NB4 (cell line): Measurements from ENCODE around the gene RBM33.

Source experiments
- DNase-seq: peaks from one replicate; pipeline ENCODE4 v3.0.0; 2010; ENCODE audit warnings: low read depth
- H3K4me3 ChIP-seq: one replicate; pipeline ENCODE4 v1.5.1; 2011; ENCODE audit warnings: mild to moderate bottlenecking, low read depth, low read length, moderate library complexity
- MYC ChIP-seq: IDR thresholded peaks from 2 replicates; pipeline ENCODE4 v1.6.1; 2011; ENCODE audit warnings: low read depth, low read length
- POLR2A ChIP-seq: IDR thresholded peaks from 2 replicates; pipeline ENCODE4 v1.6.1; 2011; ENCODE audit warnings: mild to moderate bottlenecking; ENCODE audit not compliant: insufficient read length; ENCODE audit errors: extremely low read depth
- TF ChIP-seq, protein P1 (sequence below): IDR thresholded peaks from one replicate; pipeline ENCODE4 v1.5.1; 2012; ENCODE audit warnings: low read depth, low read length
- TF ChIP-seq, protein P2 (sequence below): IDR thresholded peaks from 2 replicates; pipeline ENCODE4 v1.6.1; 2011; ENCODE audit warnings: low read depth, low read length

RBM33 gene

DNA sequence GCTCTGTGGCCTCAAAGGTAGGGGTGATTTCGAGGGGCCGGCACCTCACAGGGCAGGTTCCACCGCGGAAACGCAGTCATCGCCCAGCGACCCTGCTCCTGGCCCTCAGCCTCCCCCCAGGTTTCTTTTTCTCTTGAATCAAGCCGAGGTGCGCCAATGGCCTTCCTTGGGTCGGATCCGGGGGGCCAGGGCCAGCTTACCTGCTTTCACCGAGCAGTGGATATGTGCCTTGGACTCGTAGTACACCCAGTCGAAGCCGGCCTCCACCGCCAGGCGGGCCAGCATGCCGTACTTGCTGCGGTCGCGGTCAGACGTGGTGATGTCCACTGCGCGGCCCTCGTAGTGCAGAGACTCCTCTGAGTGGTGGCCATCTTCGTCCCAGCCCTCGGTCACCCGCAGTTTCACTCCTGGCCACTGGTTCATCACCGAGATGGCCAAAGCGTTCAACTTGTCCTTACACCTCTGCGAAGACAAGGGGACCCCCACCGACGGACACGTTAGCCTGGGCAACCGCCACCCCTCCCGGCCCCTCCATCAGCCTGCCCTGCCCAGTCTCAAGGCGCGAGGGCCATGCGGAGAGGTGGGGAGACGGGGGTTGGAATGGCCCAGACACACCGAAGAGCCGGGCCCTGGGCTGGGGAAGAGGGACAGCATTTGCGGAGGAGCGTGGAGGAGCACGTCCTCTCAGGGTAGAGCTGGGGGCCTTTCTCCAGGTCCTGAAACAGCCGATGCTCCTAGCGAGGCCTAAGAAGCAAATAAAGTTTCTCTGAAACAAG is 161.8 kb downstream of the RBM33 start:
- TF ChIP-seq MYC (no peak), POLR2A (no peak)
- TF ChIP-seq, protein P1, sequence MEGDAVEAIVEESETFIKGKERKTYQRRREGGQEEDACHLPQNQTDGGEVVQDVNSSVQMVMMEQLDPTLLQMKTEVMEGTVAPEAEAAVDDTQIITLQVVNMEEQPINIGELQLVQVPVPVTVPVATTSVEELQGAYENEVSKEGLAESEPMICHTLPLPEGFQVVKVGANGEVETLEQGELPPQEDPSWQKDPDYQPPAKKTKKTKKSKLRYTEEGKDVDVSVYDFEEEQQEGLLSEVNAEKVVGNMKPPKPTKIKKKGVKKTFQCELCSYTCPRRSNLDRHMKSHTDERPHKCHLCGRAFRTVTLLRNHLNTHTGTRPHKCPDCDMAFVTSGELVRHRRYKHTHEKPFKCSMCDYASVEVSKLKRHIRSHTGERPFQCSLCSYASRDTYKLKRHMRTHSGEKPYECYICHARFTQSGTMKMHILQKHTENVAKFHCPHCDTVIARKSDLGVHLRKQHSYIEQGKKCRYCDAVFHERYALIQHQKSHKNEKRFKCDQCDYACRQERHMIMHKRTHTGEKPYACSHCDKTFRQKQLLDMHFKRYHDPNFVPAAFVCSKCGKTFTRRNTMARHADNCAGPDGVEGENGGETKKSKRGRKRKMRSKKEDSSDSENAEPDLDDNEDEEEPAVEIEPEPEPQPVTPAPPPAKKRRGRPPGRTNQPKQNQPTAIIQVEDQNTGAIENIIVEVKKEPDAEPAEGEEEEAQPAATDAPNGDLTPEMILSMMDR, result no peak
- TF ChIP-seq, protein P2, sequence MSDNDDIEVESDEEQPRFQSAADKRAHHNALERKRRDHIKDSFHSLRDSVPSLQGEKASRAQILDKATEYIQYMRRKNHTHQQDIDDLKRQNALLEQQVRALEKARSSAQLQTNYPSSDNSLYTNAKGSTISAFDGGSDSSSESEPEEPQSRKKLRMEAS, result no peak
- no peak for DNase-seq
- no peak overlapping the region for H3K4me3 ChIP-seq

DNA sequence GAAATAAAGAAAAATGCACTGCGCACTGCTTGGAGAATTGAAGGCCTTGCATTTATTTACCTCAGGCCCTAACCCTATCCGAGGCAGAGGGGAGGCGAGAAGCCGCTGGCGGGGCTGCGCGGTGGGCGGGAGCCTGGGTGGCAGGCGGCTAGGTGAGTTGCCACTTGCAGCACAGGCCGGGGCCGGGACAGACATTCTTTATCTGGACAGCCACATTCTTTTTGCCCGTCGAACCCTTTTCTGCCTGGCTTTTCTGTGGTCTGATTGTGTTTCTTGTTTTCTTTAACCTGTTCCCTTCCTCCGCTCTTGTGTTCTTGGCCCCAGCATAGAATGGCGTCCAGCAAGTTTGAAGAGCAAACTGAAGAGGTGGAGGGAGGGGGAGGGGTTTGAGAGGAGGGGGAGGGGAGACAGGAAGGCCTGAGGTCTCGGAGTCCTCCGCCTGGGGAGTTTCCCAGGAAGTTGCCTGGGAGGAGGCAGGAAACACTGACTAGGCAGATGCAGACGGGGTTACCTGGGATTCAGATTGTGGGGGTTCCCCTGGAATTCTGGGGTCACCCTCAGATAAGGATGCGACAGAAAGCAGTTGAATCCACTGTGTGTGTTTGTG is 162.7 kb downstream of the RBM33 start:
- peak; percentile 30 for DNase-seq
- no peak overlapping the region for H3K4me3 ChIP-seq
- TF ChIP-seq POLR2A (no peak), MYC (no peak)
- TF ChIP-seq, protein P2, result no peak
- TF ChIP-seq, protein P1, result no peak

DNA sequence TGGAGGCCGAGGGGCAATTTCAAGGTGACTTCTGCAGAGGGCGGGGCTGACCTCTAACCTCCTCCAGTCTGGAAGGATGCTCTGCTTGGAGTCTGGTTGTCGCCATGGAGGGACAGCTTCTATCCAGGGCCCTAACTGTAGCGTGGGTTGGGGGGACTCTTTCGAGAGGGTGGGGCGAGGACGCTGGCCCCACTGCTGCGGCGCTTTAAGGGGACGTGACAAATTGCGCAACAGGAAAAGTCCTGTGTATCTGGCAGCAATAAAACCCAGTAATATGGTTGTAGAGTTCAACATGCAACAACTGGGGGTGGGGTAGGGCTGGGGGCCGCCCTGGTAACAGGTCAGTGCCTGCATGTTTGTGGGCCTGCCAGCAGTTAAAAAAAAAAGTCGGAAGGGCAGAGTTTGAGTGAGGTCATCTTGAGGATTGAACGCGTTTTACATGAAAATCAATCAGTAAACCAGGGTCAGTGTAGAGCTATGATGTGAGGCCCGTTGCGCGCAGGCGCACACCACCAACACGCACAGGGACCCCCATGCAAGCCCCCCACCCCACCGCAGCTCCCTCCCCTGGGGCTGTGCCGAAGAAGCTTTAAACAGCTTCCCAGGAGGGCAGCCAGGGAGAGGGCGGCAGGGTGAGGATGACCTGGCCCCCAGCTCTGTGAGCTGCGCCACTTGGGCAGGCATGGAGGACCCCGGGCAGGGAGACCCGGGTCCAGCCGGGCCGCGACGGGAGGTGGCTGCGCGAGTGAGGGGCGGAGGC is 163.5 kb downstream of the RBM33 start:
- TF ChIP-seq POLR2A, result no peak
- TF ChIP-seq, protein P1, result no peak
- peak; percentile 42; the same call in 1 of the 2 replicates for TF ChIP-seq MYC
- TF ChIP-seq, protein P2, result peak; percentile 34; the same call in 1 of the 2 replicates
- H3K4me3 ChIP-seq, result no peak overlapping the region
- peak; percentile 83 for DNase-seq

DNA sequence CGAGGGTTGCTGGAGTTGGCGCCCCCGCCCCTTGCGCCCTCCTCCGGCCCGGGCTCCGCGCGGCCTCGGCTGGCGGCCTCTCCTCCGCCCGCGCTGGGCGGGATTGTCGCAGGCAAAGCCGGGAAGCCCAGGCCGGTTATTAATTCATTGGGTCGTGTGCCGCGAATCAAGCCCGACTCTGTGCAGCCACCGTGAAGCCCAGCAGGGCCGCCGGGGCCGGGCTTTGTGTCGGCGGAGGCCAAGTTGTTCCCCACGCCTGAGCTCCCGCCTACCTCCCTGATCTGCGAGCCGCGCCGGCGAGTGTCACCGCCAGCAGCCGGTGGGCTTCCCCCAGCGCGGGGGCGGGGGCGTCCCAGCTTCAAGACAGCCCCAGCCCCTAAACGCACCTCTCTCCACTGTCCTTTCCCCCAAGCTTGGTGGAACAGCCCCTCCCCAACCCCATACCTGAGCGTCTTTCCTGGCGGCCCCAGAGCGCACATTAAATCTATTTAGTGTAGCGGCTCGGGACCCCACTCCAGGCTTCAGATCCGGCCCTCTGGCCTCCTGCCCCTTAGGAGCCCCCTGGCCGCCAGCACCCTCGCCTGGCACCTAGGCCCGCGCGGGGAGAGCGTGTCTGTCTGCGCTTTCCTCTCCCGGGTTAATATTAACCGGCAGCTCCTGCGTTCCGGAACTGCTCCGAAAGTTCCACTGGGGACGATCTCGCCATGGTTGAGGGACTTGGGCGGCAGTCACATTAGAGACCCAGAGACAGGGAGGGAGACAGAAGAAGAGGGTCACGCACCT is 164.3 kb downstream of the RBM33 start:
- TF ChIP-seq MYC (no peak), POLR2A (no peak)
- TF ChIP-seq, protein P2, result no peak
- TF ChIP-seq, protein P1, result no peak
- H3K4me3 ChIP-seq, result no peak overlapping the region
- peak; percentile 50 for DNase-seq

DNA sequence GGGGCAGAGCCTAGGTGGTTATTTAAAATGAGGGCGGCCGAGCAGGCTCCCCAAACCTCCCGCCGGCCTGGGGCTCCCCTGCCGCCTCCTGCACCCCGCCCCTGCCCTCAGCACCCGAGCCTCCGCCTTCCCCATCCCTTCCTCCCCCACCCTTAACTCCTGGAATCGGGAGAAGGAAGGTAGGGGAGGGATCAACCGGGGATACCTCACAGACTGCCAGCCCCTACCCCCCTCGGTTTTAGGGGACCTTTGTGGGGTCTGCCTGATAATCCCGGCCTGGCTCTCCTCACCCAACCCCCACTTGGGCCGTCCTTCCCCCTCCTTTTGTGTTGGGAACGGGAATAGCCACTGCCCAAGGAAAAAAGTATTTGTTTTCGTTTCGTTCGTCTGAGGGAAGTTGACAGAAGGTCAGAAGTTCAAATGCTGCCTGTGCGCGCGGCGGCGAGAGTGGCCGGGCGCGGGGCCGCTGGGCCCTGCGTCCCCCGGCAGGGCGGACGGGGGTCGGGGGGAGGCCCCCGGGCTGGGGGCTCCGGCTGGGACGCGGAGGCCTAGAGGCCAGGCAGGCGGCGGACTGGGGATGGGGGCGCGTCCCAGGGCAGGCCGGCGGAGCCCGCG is 165.0 kb downstream of the RBM33 start:
- no peak overlapping the region for H3K4me3 ChIP-seq
- TF ChIP-seq, protein P2, result no peak
- TF ChIP-seq MYC, result no peak
- TF ChIP-seq, protein P1, result no peak
- TF ChIP-seq POLR2A, result no peak
- no peak for DNase-seq
